CD4-positive, alpha-beta T cell (primary cell): ENCODE results near the gene RPN2. TPM values are rescaled to one million over a fixed set of nuclear protein-coding genes. Genes with fewer than 3 reads are reported as not detected.

Experiments used
- ATAC-seq: fragments of 200-7000 bp; cut with Tn5 transposase; one replicate; pipeline ENCODE4 v1.10.0; 2022; ENCODE audit warnings: mild to moderate bottlenecking; ENCODE audit not compliant: poor library complexity
- CTCF ChIA-PET: fragments of 350-600 bp; sonication (Branson Sonifier 250); formaldehyde crosslinking; loops from one replicate; lab custom pipeline; 2021; ENCODE audit warnings: antibody characterized with exemption, inconsistent platforms; lab: Charles Lee
- POLR2A ChIA-PET: fragments of 350-600 bp; sonication (Branson Sonifier 250); formaldehyde crosslinking; loops from one replicate; lab custom pipeline; 2021; ENCODE audit warnings: antibody characterized with exemption, inconsistent platforms; lab: Charles Lee
- DNase-seq, 14 experiments: peaks; one replicate each; pipeline ENCODE4 v3.0.0-alpha.2; 2013 to 2020; ENCODE audit warnings: mixed read lengths in 2 of 14
- H3K27ac ChIP-seq, 2 donors: one replicate each; pipeline versions ENCODE4 v1.5.1 to v1.7.0; 2013; ENCODE audit warnings: low read length in 2 of 2, low read depth in 1 of 2, mild to moderate bottlenecking in 1 of 2
- H3K27me3 ChIP-seq, 2 experiments: 1 replicate in 1 of 2; 2 replicates in 1 of 2; pipeline versions ENCODE4 v1.6.1 to v1.7.0; 2013; ENCODE audit warnings: low read length in 2 of 2, control low read depth in 1 of 2, mild to moderate bottlenecking in 1 of 2, moderate library complexity in 1 of 2; ENCODE audit not compliant: insufficient read depth in 2 of 2, control insufficient read depth in 1 of 2
- H3K36me3 ChIP-seq: one replicate; pipeline ENCODE4 v1.6.1; 2013; ENCODE audit warnings: low read length, control low read depth; ENCODE audit not compliant: insufficient read depth
- H3K4me1 ChIP-seq: one replicate; pipeline ENCODE4 v1.6.1; 2013; ENCODE audit warnings: low read length, control low read depth; ENCODE audit not compliant: insufficient read depth
- H3K4me3 ChIP-seq: one replicate; pipeline ENCODE4 v1.5.1; 2013; ENCODE audit warnings: mild to moderate bottlenecking, low read length, moderate library complexity
- H3K9me3 ChIP-seq, 2 experiments: 1 replicate in 1 of 2; 2 replicates in 1 of 2; pipeline versions ENCODE4 v1.6.1 to v1.7.0; 2013; ENCODE audit warnings: low read length in 2 of 2, mild to moderate bottlenecking in 2 of 2, control low read depth in 1 of 2, moderate library complexity in 1 of 2; ENCODE audit not compliant: control insufficient read depth in 1 of 2, insufficient read depth in 1 of 2
- H3K27ac Mint-ChIP-seq: one replicate; pipeline ENCODE4 v1.8.0; 2020; ENCODE audit warnings: mixed read lengths
- H3K27me3 Mint-ChIP-seq: one replicate; pipeline ENCODE4 v1.8.0; 2021; ENCODE audit warnings: mixed read lengths
- H3K36me3 Mint-ChIP-seq: one replicate; pipeline ENCODE4 v1.8.0; 2021; ENCODE audit warnings: low read depth, mixed read lengths
- H3K4me1 Mint-ChIP-seq: one replicate; pipeline ENCODE4 v1.8.0; 2021; ENCODE audit warnings: low read depth, mixed read lengths
- H3K4me3 Mint-ChIP-seq: one replicate; pipeline ENCODE4 v1.8.0; 2020; ENCODE audit warnings: mild to moderate bottlenecking, mixed read lengths
- H3K9me3 Mint-ChIP-seq: one replicate; pipeline ENCODE4 v1.8.0; 2020; ENCODE audit warnings: mixed read lengths
- CTCF ChIP-seq: fragments of 200-600 bp; IDR thresholded peaks from one replicate; pipeline ENCODE4 v1.8.0; 2022; ENCODE audit warnings: antibody characterized with exemption, mild to moderate bottlenecking
- intact Hi-C, 2 experiments: fragments of 100-400 bp; cut with DNase I in 1 of 2; cut with micrococcal nuclease in 1 of 2; formaldehyde crosslinking; loops; one replicate each; pipeline versions ENCODE4 v1.15.1 to v1.9.0; 2023 to 2025; cut with DNase I, micrococcal nuclease
- total RNA-seq, 174 experiments: library from RNA in 2 of 174; stranded (reverse) in 2 of 174; gene quantifications; one replicate each; pipeline ENCODE4 v1.2.3 and lab custom pipeline; 2021 to 2026

Gene RPN2
- total RNA-seq, 2 experiments from 2014 or later: 62.8 to 65.8 TPM

- Histone ChIP-seq H3K4me3 (no peak overlapping the region), H3K4me1 (no peaks in the 10 kb centered on the region), H3K9me3 (no peaks in the 10 kb centered on the region), H3K27ac (no peak overlapping the region), H3K36me3 (no peaks in the 10 kb centered on the region), H3K27me3 (no peaks in the 10 kb centered on the region)
- Mint-ChIP-seq H3K4me1 (no peaks in the 10 kb centered on the region), H3K9me3 (no peaks in the 10 kb centered on the region), H3K27ac (no peak overlapping the region), H3K27me3 (no peaks in the 10 kb centered on the region), H3K36me3 (no peaks in the 10 kb centered on the region), H3K4me3 (no peak overlapping the region)
- DNase-seq (no peak), ATAC-seq (no peak)
- ChIA-PET POLR2A (no interaction called here), CTCF (interaction anchor here (0.7 kb wide), 1 partner anchor 17 kb away, joined by 3 read pairs; no protein-coding TSS in a partner anchor)
- intact Hi-C loops: no loop called here
- TF ChIP-seq CTCF: no peak
Observed at GRCh38 chr20:37137547-37137946, 41.6 kb upstream of the RPN2 start.

- no peaks in the 10 kb centered on the region for H3K4me1 Mint-ChIP-seq
Observed at GRCh38 chr20:37142708-37143107, 36.4 kb upstream of the RPN2 start.

GRCh38 chr20:37144856-37145404 is 34.2 kb upstream of the RPN2 start:
- H3K27me3 ChIP-seq: no peaks in the 10 kb centered on the region
- H3K4me1 Mint-ChIP-seq: no peaks in the 10 kb centered on the region
- no peak for TF ChIP-seq CTCF

More at GRCh38 chr20:37142708-37143107, 36.4 kb upstream of the RPN2 start:
- ATAC-seq (no peak), DNase-seq (no peak)
- H3K4me3 Mint-ChIP-seq: no peak overlapping the region
- intact Hi-C loops: no loop called here
- Histone ChIP-seq H3K4me1 (no peaks in the 10 kb centered on the region), H3K9me3 (no peaks in the 10 kb centered on the region), H3K27ac (no peak overlapping the region), H3K36me3 (no peaks in the 10 kb centered on the region), H3K4me3 (no peak overlapping the region), H3K27me3 (no peaks in the 10 kb centered on the region)
- TF ChIP-seq CTCF: no peak
- no peak overlapping the region for H3K27ac Mint-ChIP-seq
- H3K27me3 Mint-ChIP-seq: no peaks in the 10 kb centered on the region
- POLR2A ChIA-PET: no interaction called here
- CTCF ChIA-PET: no interaction called here
- H3K9me3 Mint-ChIP-seq: no peaks in the 10 kb centered on the region
- H3K36me3 Mint-ChIP-seq: no peaks in the 10 kb centered on the region

More at GRCh38 chr20:37144856-37145404, 34.2 kb upstream of the RPN2 start:
- H3K36me3 ChIP-seq: no peaks in the 10 kb centered on the region
- POLR2A ChIA-PET: no interaction called here
- Mint-ChIP-seq H3K27me3 (no peaks in the 10 kb centered on the region), H3K4me3 (no peak overlapping the region), H3K9me3 (no peaks in the 10 kb centered on the region), H3K36me3 (no peaks in the 10 kb centered on the region), H3K27ac (no peak overlapping the region)
- no peaks in the 10 kb centered on the region for H3K9me3 ChIP-seq
- intact Hi-C loops: no loop called here
- ATAC-seq: no peak
- CTCF ChIA-PET: no interaction called here
- DNase-seq: no peak
- no peak overlapping the region for H3K4me3 ChIP-seq
- H3K4me1 ChIP-seq: no peaks in the 10 kb centered on the region
- no peak overlapping the region for H3K27ac ChIP-seq
